SK-N-MC (cell line): ENCODE results near the gene OR10A5.
"Not testable (repeated sequence)": the region's sequence is repeated elsewhere in the genome, so short reads cannot be mapped to it uniquely, and the experiment has no call there.

ENCODE experiments used
- DNase-seq: peaks from one replicate; pipeline ENCODE4 v3.0.0-alpha.2; 2011; ENCODE audit warnings: low read depth, low spot score
- H3K27ac ChIP-seq: fragments of 200-600 bp; sonication (generic); 2 replicates; pipeline ENCODE4 v1.5.1; 2016; ENCODE audit warnings: mixed run types
- H3K36me3 ChIP-seq: fragments of 200-600 bp; sonication (generic); 2 replicates; pipeline ENCODE4 v1.6.1; 2017; ENCODE audit warnings: antibody characterized with exemption, low read length, mixed read lengths; ENCODE audit not compliant: insufficient read depth
- H3K4me3 ChIP-seq: fragments of 200-600 bp; sonication (generic); 2 replicates; pipeline ENCODE4 v1.5.1; 2016
- H3K9ac ChIP-seq: fragments of 200-600 bp; sonication (generic); 2 replicates; pipeline ENCODE4 v1.8.0; 2017; ENCODE audit warnings: mixed run types, mixed read lengths; ENCODE audit not compliant: insufficient read length
- H3K9me3 ChIP-seq: fragments of 200-600 bp; sonication (generic); 2 replicates; pipeline ENCODE4 v1.6.1; 2017; ENCODE audit warnings: low read depth, mild to moderate bottlenecking, antibody characterized with exemption, low read length, moderate library complexity, mixed read lengths
- EZH2 ChIP-seq: fragments of 200-600 bp; sonication (generic); IDR thresholded peaks from one replicate; pipeline ENCODE4 v1.6.1; 2017; ENCODE audit warnings: antibody characterized with exemption
- FOXP2 ChIP-seq: optimal IDR thresholded peaks from 2 replicates; pipeline ENCODE3; 2011; ENCODE audit warnings: mild to moderate bottlenecking, moderate library complexity; ENCODE audit not compliant: insufficient read depth; ENCODE audit errors: extremely low read length, control extremely low read depth
- POLR2AphosphoS5 ChIP-seq: IDR thresholded peaks from 2 replicates; pipeline ENCODE4 v1.6.1; 2012; ENCODE audit warnings: mild to moderate bottlenecking, low read depth, low read length, borderline replicate concordance

OR10A5 gene

GRCh38 chr11:6856871-6857270 lies 11.4 kb downstream of the OR10A5 start:
- no peaks in the 10 kb centered on the region for H3K36me3 ChIP-seq
- DNase-seq = no peak
- H3K27ac ChIP-seq = no peak overlapping the region
- H3K9ac ChIP-seq = no peak overlapping the region
- TF ChIP-seq FOXP2 (no peak), POLR2AphosphoS5 (no peak), EZH2 (no peak)
- H3K9me3 ChIP-seq = no peaks in the 10 kb centered on the region
- H3K4me3 ChIP-seq = no peak overlapping the region

- Histone ChIP-seq H3K27ac (no peak within 1 kb of the TSS), H3K4me3 (no peak within 1 kb of the TSS), H3K9me3 (no peaks in the 10 kb centered on the region), H3K36me3 (no peaks in the 10 kb centered on the region), H3K9ac (no peak within 1 kb of the TSS)
- no peak for DNase-seq
- TF ChIP-seq POLR2AphosphoS5 = no peak
- TF ChIP-seq FOXP2 = no peak
- no peak for TF ChIP-seq EZH2
These were observed 17.5 kb downstream of the OR10A5 start, which contains the start of gene OR10A2 for GRCh38 chr11:6862961-6863360. OR10A2 (plus strand) TSS chr11:6863057; CDS start chr11:6869755, 6,698 bp downstream.

GRCh38 chr11:6864438-6864837 lies 19.0 kb downstream of the OR10A5 start:
- no peak for DNase-seq
- no peaks in the 10 kb centered on the region for H3K36me3 ChIP-seq
- no peak for TF ChIP-seq FOXP2
- TF ChIP-seq POLR2AphosphoS5 = no peak
- no peak for TF ChIP-seq EZH2
- H3K9ac ChIP-seq = no peak overlapping the region
- H3K4me3 ChIP-seq = no peak overlapping the region
- no peak overlapping the region for H3K27ac ChIP-seq
- H3K9me3 ChIP-seq = no peaks in the 10 kb centered on the region

GRCh38 chr11:6871278-6871677 lies 25.8 kb downstream of the OR10A5 start:
- H3K9me3 ChIP-seq = no peaks in the 10 kb centered on the region
- H3K4me3 ChIP-seq = no peak overlapping the region
- H3K36me3 ChIP-seq = no peaks in the 10 kb centered on the region
- H3K9ac ChIP-seq = no peak overlapping the region
- H3K27ac ChIP-seq = no peak overlapping the region
- TF ChIP-seq EZH2 (no peak), POLR2AphosphoS5 (no peak), FOXP2 (no peak)
- no peak for DNase-seq

GRCh38 chr11:6875761-6876160 lies 30.3 kb downstream of the OR10A5 start:
- Histone ChIP-seq H3K9me3 (no peaks in the 10 kb centered on the region), H3K27ac (no peak overlapping the region), H3K9ac (no peak overlapping the region), H3K36me3 (no peaks in the 10 kb centered on the region), H3K4me3 (no peak overlapping the region)
- no peak for DNase-seq
- TF ChIP-seq EZH2 = no peak
- no peak for TF ChIP-seq POLR2AphosphoS5
- TF ChIP-seq FOXP2 = no peak

GRCh38 chr11:6876325-6876724 lies 30.8 kb downstream of the OR10A5 start, which contains the start of gene OR10A4:
OR10A4 (plus strand) TSS chr11:6876625; CDS start chr11:6876648, 23 bp downstream.
- TF ChIP-seq FOXP2 (no peak), POLR2AphosphoS5 (no peak), EZH2 (no peak)
- no peak for DNase-seq
- no peak within 1 kb of the TSS for H3K27ac ChIP-seq
- no peak within 1 kb of the TSS for H3K4me3 ChIP-seq
- H3K36me3 ChIP-seq = no peaks in the 10 kb centered on the region
- H3K9me3 ChIP-seq = no peaks in the 10 kb centered on the region
- no peak within 1 kb of the TSS for H3K9ac ChIP-seq

- DNase-seq = no peak
- Histone ChIP-seq H3K27ac (no peak overlapping the region), H3K36me3 (no peaks in the 10 kb centered on the region)
These were observed 31.4 kb downstream of the OR10A5 start for GRCh38 chr11:6876914-6877313.

GRCh38 chr11:6882751-6883150 lies 37.3 kb downstream of the OR10A5 start:
- no peak overlapping the region for H3K4me3 ChIP-seq
- no peak for DNase-seq
- H3K36me3 ChIP-seq = no peaks in the 10 kb centered on the region
- H3K9ac ChIP-seq = no peak overlapping the region
- H3K27ac ChIP-seq = no peak overlapping the region
- no peak for TF ChIP-seq EZH2
- no peak for TF ChIP-seq POLR2AphosphoS5
- TF ChIP-seq FOXP2 = no peak
- H3K9me3 ChIP-seq = no peaks in the 10 kb centered on the region

More at GRCh38 chr11:6876914-6877313, 31.4 kb downstream of the OR10A5 start:
- H3K4me3 ChIP-seq = no peak overlapping the region
- H3K9me3 ChIP-seq = no peaks in the 10 kb centered on the region
- TF ChIP-seq EZH2 (no peak), POLR2AphosphoS5 (no peak)
- no peak overlapping the region for H3K9ac ChIP-seq

- H3K4me3 ChIP-seq, H3K9ac ChIP-seq, H3K36me3 ChIP-seq, H3K9me3 ChIP-seq, H3K27ac ChIP-seq, DNase-seq: not testable (repeated sequence)
These were observed 42.2 kb downstream of the OR10A5 start for GRCh38 chr11:6887711-6888110.

- TF ChIP-seq EZH2 = no peak
These were observed 43.3 kb downstream of the OR10A5 start for GRCh38 chr11:6888830-6889229.

More at GRCh38 chr11:6888830-6889229, 43.3 kb downstream of the OR10A5 start:
- DNase-seq = no peak
- Histone ChIP-seq H3K9ac (no peak overlapping the region), H3K4me3 (no peak overlapping the region), H3K36me3 (no peaks in the 10 kb centered on the region), H3K27ac (no peak overlapping the region), H3K9me3 (no peaks in the 10 kb centered on the region)
